Liver (tissue), 3 donors: ENCODE data around the gene CATSPER3.

Experiments
- TAF1 ChIP-seq: conservative IDR thresholded peaks from 2 replicates; pipeline ENCODE4 v1.6.1; 2016; ENCODE audit warnings: antibody characterized with exemption, mild to moderate bottlenecking
- TF ChIP-seq, protein P1 (sequence below): fragments of 150-350 bp; IDR thresholded peaks from 2 replicates; pipeline ENCODE4 v1.5.1; 2017; ENCODE audit warnings: improper control_type of control experiment, low read depth, low read length; ENCODE audit not compliant: missing input control
- TF ChIP-seq, protein P2 (sequence below): IDR thresholded peaks from 2 replicates; pipeline ENCODE4 v1.6.1; 2016; ENCODE audit warnings: antibody characterized with exemption
- TF ChIP-seq, protein P3 (sequence below): IDR thresholded peaks from 2 replicates; pipeline ENCODE4 v1.6.1; 2016; ENCODE audit warnings: antibody characterized with exemption, mild to moderate bottlenecking
- donor health status: healthy.
- donor health status: healthy.

DNA sequence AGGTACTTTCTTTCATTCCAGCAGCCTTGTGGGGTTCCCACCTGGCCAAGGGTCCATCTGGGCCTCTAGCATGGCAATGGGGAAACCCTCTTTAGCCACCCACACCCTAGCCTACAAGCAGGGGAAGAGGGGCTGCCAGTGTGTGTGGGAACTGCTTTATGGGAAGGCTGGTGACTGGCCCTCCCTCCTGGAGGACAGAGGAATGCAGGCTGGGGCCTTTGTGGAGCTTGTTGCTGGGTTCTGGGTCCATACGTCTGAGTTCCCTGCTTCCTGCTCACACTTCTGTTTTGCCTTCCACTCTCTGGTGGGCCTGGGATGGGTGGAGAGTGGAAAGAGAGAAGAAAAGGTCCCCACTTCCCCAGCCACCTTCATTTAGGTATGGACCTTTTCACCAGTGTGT, 81.2 kb downstream of the CATSPER3 start:
- TF ChIP-seq, protein P1, sequence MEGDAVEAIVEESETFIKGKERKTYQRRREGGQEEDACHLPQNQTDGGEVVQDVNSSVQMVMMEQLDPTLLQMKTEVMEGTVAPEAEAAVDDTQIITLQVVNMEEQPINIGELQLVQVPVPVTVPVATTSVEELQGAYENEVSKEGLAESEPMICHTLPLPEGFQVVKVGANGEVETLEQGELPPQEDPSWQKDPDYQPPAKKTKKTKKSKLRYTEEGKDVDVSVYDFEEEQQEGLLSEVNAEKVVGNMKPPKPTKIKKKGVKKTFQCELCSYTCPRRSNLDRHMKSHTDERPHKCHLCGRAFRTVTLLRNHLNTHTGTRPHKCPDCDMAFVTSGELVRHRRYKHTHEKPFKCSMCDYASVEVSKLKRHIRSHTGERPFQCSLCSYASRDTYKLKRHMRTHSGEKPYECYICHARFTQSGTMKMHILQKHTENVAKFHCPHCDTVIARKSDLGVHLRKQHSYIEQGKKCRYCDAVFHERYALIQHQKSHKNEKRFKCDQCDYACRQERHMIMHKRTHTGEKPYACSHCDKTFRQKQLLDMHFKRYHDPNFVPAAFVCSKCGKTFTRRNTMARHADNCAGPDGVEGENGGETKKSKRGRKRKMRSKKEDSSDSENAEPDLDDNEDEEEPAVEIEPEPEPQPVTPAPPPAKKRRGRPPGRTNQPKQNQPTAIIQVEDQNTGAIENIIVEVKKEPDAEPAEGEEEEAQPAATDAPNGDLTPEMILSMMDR: no peak
- TF ChIP-seq TAF1: no peak
- TF ChIP-seq, protein P2, sequence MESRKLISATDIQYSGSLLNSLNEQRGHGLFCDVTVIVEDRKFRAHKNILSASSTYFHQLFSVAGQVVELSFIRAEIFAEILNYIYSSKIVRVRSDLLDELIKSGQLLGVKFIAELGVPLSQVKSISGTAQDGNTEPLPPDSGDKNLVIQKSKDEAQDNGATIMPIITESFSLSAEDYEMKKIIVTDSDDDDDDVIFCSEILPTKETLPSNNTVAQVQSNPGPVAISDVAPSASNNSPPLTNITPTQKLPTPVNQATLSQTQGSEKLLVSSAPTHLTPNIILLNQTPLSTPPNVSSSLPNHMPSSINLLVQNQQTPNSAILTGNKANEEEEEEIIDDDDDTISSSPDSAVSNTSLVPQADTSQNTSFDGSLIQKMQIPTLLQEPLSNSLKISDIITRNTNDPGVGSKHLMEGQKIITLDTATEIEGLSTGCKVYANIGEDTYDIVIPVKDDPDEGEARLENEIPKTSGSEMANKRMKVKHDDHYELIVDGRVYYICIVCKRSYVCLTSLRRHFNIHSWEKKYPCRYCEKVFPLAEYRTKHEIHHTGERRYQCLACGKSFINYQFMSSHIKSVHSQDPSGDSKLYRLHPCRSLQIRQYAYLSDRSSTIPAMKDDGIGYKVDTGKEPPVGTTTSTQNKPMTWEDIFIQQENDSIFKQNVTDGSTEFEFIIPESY: no peak
- TF ChIP-seq, protein P3, sequence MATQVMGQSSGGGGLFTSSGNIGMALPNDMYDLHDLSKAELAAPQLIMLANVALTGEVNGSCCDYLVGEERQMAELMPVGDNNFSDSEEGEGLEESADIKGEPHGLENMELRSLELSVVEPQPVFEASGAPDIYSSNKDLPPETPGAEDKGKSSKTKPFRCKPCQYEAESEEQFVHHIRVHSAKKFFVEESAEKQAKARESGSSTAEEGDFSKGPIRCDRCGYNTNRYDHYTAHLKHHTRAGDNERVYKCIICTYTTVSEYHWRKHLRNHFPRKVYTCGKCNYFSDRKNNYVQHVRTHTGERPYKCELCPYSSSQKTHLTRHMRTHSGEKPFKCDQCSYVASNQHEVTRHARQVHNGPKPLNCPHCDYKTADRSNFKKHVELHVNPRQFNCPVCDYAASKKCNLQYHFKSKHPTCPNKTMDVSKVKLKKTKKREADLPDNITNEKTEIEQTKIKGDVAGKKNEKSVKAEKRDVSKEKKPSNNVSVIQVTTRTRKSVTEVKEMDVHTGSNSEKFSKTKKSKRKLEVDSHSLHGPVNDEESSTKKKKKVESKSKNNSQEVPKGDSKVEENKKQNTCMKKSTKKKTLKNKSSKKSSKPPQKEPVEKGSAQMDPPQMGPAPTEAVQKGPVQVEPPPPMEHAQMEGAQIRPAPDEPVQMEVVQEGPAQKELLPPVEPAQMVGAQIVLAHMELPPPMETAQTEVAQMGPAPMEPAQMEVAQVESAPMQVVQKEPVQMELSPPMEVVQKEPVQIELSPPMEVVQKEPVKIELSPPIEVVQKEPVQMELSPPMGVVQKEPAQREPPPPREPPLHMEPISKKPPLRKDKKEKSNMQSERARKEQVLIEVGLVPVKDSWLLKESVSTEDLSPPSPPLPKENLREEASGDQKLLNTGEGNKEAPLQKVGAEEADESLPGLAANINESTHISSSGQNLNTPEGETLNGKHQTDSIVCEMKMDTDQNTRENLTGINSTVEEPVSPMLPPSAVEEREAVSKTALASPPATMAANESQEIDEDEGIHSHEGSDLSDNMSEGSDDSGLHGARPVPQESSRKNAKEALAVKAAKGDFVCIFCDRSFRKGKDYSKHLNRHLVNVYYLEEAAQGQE: no peak
